Prostate gland (tissue), 2 donors: ENCODE data around the gene CLBA1. TPM values are rescaled to one million over a fixed set of nuclear protein-coding genes. Genes with fewer than 3 reads are reported as not detected.
"Not testable (repeated sequence)": the region's sequence is repeated elsewhere in the genome, so short reads cannot be mapped to it uniquely, and the experiment has no call there.

Experiments
- DNase-seq: peaks from one replicate; pipeline ENCODE4 v3.0.0-alpha.2; 2019; ENCODE audit warnings: low spot score
- H3K27ac ChIP-seq, 2 donors: fragments of 200-600 bp; sonication (generic); 2 replicates each; pipeline ENCODE4 v1.5.1; 2017 to 2019
- H3K27me3 ChIP-seq: fragments of 200-600 bp; sonication (generic); replicated peaks from 2 replicates; pipeline ENCODE4 v1.5.1; 2019; ENCODE audit not compliant: insufficient read depth
- H3K36me3 ChIP-seq, 2 donors: fragments of 200-600 bp; sonication (generic); 1 replicate in 1 of 2; 2 replicates in 1 of 2; pipeline versions ENCODE4 v1.5.1 to v1.8.1; 2017 to 2019
- H3K4me1 ChIP-seq: fragments of 200-600 bp; sonication (generic); replicated peaks from 2 replicates; pipeline ENCODE4 v1.5.1; 2019
- H3K4me3 ChIP-seq, 2 donors: fragments of 200-600 bp; sonication (generic); 2 replicates each; pipeline ENCODE4 v1.5.1; 2017 to 2019
- H3K9me3 ChIP-seq: fragments of 200-600 bp; sonication (generic); 2 replicates; pipeline ENCODE4 v1.5.1; 2017
- POLR2A ChIP-seq: fragments of 450-650 bp; IDR thresholded peaks from one replicate; pipeline ENCODE4 v1.6.1; 2016; ENCODE audit warnings: antibody characterized with exemption, mild to moderate bottlenecking
- POLR2AphosphoS5 ChIP-seq: sonication (generic); formaldehyde crosslinking; IDR thresholded peaks from one replicate; pipeline ENCODE4 v1.6.1; 2017; ENCODE audit warnings: antibody characterized with exemption
- WGBS: methylation state at CpG from one replicate; pipeline ENCODE4 v1.1.5; 2018; 5-methylcytosine and 5-hydroxymethylcytosine counted together
- intact Hi-C: fragments of 100-400 bp; cut with DNase I; formaldehyde crosslinking; loops from one replicate; pipeline ENCODE4 v1.14.2; 2022
- total RNA-seq, 2 donors: library from RNA; depleted of rRNA; stranded (reverse); fragments of >200 nt; gene quantifications; one replicate each; pipeline ENCODE4 v1.1.0, GENCODE V29; 2016
- TF ChIP-seq, protein P1 (sequence below), 4 experiments: fragments of 200-600 bp in 2 of 4; fragments of 450-650 bp in 2 of 4; sonication (generic) in 2 of 4; IDR thresholded peaks; 1 replicate in 3 of 4; 2 replicates in 1 of 4; pipeline ENCODE4 v1.5.1; 2016 to 2019; ENCODE audit warnings: antibody characterized with exemption in 4 of 4, mild to moderate bottlenecking in 2 of 4, moderate library complexity in 2 of 4

Gene CLBA1
- total RNA-seq, 2 donors from 2014 or later, result 15.2 to 19.3 TPM

DNA sequence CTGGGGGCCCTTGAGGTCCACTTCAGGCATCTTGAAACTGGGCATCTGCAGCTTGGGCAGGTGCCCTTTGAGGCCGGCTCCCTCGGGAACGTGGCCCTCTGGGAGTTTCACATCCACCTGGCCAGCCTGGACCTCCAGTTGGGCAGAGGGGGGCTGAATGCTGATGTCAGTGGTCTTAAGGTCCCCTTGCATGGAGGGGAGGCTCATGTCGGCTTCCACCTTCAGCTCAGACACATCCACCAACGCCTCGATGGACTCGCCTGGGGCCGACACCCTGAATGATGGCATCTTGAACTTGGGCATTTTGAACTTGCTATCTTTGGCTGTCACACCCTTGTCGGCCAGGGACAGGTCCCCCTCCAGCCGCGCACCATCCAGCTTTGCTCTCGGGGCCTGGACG lies 38.4 kb upstream of the CLBA1 start:
- DNase-seq, H3K4me1 ChIP-seq, H3K36me3 ChIP-seq, H3K27ac ChIP-seq, intact Hi-C loops, H3K27me3 ChIP-seq, H3K4me3 ChIP-seq, H3K9me3 ChIP-seq: not testable (repeated sequence)
- WGBS, result 95% methylated on average over 13 of the region's 13 CpGs

DNA sequence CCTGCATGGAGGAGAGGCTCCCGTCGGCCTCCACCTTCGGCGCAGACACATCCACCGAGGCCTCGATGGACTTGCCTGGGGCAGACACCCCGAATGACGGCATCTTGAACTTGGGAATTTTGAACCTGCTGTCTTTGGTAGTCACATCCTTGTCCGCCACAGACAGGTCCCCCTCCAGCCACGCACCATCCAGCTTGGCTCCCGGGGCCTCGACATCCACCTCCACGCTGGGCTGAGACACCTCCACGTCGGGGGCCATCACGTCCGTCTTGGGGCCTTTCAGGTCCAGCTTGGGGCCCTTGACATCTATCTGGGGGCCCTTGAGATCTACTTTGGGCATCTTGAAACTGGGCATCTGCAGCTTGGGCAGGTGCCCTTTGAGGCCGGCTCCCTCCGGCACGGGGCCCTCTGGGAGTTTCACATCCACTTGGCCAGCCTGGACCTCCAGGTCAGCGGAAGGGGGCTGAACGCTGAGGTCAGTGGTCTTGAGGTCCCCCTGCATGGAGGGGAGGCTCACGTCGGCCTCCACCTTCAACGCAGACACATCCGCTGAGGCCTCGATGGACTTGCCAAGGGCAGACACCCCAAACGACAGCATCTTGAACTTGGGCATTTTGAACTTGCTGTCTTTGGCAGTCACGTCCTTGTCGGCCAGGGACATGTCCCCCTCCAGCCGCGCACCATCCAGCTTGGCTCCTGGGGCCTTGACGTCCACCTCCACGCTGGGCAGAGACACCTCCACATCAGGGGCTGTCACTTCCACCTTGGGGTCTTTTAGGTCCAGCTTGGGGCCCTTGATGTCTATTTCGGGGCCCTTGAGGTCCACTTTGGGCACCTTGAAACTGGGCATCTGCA lies 37.5 kb upstream of the CLBA1 start:
- 90% methylated on average over 35 of the region's 35 CpGs for WGBS
- H3K27me3 ChIP-seq, H3K9me3 ChIP-seq, H3K4me1 ChIP-seq, H3K4me3 ChIP-seq, H3K36me3 ChIP-seq, DNase-seq, intact Hi-C loops, H3K27ac ChIP-seq: not testable (repeated sequence)

DNA sequence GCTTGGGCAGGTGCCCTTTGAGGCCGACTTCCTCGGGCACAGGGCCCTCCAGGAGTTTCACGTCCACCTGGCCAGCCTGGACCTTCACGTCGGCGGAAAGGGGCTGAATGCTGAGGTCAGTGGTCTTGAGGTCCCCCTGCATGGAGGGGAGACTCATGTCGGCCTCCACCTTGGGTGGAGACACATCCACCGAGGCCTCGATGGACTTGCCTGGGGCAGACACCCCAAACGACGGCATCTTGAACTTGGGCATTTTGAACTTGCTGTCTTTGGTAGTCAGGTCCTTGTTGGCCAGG lies 36.9 kb upstream of the CLBA1 start:
- intact Hi-C loops, result no loop called here
- H3K4me1 ChIP-seq, result no peaks in the 10 kb centered on the region
- H3K4me3 ChIP-seq, result no peak overlapping the region
- no peak overlapping the region for H3K27ac ChIP-seq
- no peak for DNase-seq
- no peaks in the 10 kb centered on the region for H3K27me3 ChIP-seq
- no peaks in the 10 kb centered on the region for H3K9me3 ChIP-seq
- H3K36me3 ChIP-seq, result no peaks in the 10 kb centered on the region
- WGBS, result 89% methylated on average over 11 of the region's 11 CpGs
- no peak for TF ChIP-seq POLR2A
- TF ChIP-seq, protein P1, sequence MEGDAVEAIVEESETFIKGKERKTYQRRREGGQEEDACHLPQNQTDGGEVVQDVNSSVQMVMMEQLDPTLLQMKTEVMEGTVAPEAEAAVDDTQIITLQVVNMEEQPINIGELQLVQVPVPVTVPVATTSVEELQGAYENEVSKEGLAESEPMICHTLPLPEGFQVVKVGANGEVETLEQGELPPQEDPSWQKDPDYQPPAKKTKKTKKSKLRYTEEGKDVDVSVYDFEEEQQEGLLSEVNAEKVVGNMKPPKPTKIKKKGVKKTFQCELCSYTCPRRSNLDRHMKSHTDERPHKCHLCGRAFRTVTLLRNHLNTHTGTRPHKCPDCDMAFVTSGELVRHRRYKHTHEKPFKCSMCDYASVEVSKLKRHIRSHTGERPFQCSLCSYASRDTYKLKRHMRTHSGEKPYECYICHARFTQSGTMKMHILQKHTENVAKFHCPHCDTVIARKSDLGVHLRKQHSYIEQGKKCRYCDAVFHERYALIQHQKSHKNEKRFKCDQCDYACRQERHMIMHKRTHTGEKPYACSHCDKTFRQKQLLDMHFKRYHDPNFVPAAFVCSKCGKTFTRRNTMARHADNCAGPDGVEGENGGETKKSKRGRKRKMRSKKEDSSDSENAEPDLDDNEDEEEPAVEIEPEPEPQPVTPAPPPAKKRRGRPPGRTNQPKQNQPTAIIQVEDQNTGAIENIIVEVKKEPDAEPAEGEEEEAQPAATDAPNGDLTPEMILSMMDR (IDR thresholded peaks at IDR 0.05), result no peak
- TF ChIP-seq POLR2AphosphoS5, result no peak

DNA sequence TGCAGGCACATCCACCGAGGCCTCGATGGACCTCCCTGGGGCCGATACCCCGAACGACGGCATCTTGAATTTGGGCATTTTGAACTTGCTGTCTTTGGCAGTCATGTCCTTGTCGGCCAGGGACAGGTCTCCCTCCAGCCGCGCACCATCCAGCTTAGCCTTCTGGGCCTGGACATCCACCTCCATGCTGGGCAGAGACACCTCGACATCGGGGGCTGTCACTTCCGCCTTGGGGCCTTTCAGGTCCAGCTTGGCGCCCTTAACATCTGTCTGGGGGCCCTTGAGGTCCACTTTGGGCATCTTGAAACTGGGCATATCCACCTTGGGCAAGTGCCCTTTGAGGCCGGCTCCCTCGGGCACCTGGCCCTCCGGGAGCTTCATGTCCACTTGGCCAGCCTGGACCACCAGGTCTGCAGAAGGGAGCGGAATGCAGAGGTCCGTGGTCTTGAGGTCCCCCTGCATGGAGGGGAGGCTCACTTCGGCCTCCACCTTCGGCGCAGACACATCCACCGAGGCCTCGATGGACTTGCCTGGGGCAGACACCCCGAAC lies 36.1 kb upstream of the CLBA1 start:
- H3K4me1 ChIP-seq, intact Hi-C loops, H3K9me3 ChIP-seq, H3K4me3 ChIP-seq, H3K27me3 ChIP-seq, DNase-seq, H3K36me3 ChIP-seq, H3K27ac ChIP-seq: not testable (repeated sequence)
- WGBS, result 93% methylated on average over 24 of the region's 24 CpGs

DNA sequence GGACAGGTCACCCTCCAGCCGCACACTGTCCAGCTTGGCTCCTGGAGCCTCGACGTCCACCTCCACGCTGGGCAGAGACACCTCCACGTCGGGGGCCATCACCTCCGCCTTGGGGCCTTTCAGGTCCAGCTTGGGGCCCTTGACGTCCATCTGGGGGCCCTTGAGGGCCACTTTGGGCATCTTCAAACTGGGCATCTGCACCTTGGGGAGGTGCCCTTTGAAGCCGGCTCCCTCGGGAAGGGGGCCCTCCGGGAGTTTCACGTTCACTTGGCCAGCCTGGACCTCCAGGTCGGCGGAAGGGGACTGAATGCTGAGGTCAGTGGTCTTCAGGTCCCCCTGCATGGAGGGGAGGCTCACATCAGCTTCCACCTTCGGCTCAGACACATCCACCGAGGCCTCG lies 35.6 kb upstream of the CLBA1 start:
- Histone ChIP-seq H3K4me1 (no peaks in the 10 kb centered on the region), H3K4me3 (no peak overlapping the region), H3K27ac (no peak overlapping the region), H3K9me3 (no peaks in the 10 kb centered on the region), H3K36me3 (no peaks in the 10 kb centered on the region), H3K27me3 (no peaks in the 10 kb centered on the region)
- TF ChIP-seq POLR2A (no peak), POLR2AphosphoS5 (no peak)
- TF ChIP-seq, protein P1 (IDR thresholded peaks at IDR 0.05), result no peak
- DNase-seq, result no peak
- intact Hi-C loops, result no loop called here
- WGBS, result 92% methylated on average over 11 of the region's 17 CpGs

DNA sequence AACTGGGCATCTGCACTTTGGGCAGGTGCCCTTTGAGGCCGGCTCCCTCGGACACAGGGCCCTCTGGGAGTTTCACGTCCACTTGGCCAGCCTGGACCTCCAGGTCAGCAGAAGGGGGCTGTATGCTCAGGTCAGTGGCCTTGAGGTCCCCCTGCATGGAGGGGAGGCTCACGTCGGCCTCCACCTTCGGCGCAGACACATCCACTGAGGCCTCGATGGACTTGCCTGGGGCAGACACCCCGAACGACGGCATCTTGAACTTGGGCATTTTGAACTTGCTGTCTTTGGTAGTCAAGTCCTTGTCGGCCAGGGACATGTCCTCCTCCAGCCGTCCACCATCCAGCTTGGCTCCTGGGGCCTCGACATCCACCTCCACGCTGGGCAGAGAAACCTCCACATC lies 34.9 kb upstream of the CLBA1 start:
- H3K27ac ChIP-seq, H3K36me3 ChIP-seq, H3K4me3 ChIP-seq, DNase-seq, H3K27me3 ChIP-seq, intact Hi-C loops, H3K9me3 ChIP-seq, H3K4me1 ChIP-seq: not testable (repeated sequence)
- WGBS, result 95% methylated on average over 15 of the region's 15 CpGs

DNA sequence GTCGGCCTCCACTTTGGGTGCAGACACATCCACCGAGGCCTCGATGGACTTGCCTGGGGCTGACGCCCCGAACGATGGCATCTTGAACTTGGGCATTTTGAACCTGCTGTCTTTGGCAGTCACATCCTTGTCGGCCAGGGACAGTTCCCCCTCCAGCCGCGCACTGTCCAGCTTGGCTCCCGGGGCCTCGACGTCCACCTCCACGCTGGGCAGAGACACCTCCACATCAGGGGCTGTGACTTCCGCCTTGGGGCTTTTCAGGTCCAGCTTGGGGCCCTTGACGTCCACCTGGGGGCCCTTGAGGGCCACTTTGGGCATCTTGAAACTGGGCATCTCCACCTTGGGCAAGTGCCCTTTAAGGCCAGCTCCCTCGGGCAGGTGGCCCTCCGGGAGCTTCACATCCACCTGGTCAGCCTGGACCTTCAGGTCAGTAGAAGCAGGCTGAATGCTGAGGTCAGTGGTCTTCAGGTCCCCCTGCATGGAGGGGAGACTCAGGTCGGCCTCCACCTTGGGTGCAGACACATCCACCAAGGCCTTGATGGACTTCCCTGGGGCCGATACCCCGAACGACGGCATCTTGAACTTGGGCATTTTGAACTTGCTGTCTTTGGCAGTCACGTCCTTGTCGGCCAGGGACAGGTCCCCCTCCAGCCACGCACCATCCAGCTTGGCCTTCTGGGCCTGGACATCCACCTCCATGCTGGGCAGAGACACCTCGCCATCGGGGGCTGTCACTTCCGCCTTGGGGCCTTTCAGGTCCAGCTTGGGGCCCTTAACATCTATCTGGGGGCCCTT lies 33.5 kb upstream of the CLBA1 start:
- DNase-seq, H3K4me1 ChIP-seq, H3K4me3 ChIP-seq, H3K27ac ChIP-seq, H3K27me3 ChIP-seq, H3K36me3 ChIP-seq, H3K9me3 ChIP-seq, intact Hi-C loops: not testable (repeated sequence)
- 90% methylated on average over 27 of the region's 28 CpGs for WGBS
